Glutamatergic neuron (in vitro differentiated cells): ENCODE data around the gene GLYR1. TPM values are rescaled to one million over a fixed set of nuclear protein-coding genes. Genes with fewer than 3 reads are reported as not detected.

ENCODE experiments used
- DNase-seq: peaks from one replicate; pipeline ENCODE4 v3.0.0; 2022
- H3K27ac Mint-ChIP-seq: one replicate; pipeline ENCODE4 v1.8.0; 2020; ENCODE audit warnings: mild to moderate bottlenecking, mixed read lengths, inconsistent platforms; ENCODE audit not compliant: unreplicated experiment
- H3K27me3 Mint-ChIP-seq: one replicate; pipeline ENCODE4 v1.8.0; 2020; ENCODE audit warnings: mild to moderate bottlenecking, moderate library complexity, mixed read lengths, inconsistent platforms; ENCODE audit not compliant: unreplicated experiment
- H3K36me3 Mint-ChIP-seq: one replicate; pipeline ENCODE4 v1.8.0; 2020; ENCODE audit warnings: mild to moderate bottlenecking, mixed read lengths, inconsistent platforms; ENCODE audit not compliant: unreplicated experiment
- H3K4me1 Mint-ChIP-seq: one replicate; pipeline ENCODE4 v1.8.0; 2020; ENCODE audit warnings: mild to moderate bottlenecking, low read depth, mixed read lengths, inconsistent platforms; ENCODE audit not compliant: unreplicated experiment
- H3K4me3 Mint-ChIP-seq: one replicate; pipeline ENCODE4 v1.8.0; 2020; ENCODE audit warnings: mild to moderate bottlenecking, mixed read lengths, inconsistent platforms; ENCODE audit not compliant: unreplicated experiment
- H3K9me3 Mint-ChIP-seq: one replicate; pipeline ENCODE4 v1.8.0; 2020; ENCODE audit warnings: mild to moderate bottlenecking, moderate library complexity, mixed read lengths, inconsistent platforms; ENCODE audit not compliant: unreplicated experiment
- CTCF ChIP-seq: fragments of 200-600 bp; sonication (generic); IDR thresholded peaks from one replicate; pipeline ENCODE4 v1.5.0; 2021; ENCODE audit not compliant: partially characterized antibody, unreplicated experiment
- total RNA-seq: library from RNA; stranded (reverse); fragmentation: NEBNext Ultra II Directional; extraction: Animal tissue kit (Norgen Biotek cat#: 25700); gene quantifications from one replicate; pipeline ENCODE4 v1.2.1, GENCODE V29; 2021; ENCODE audit not compliant: unreplicated experiment

GLYR1 gene
- total RNA-seq, 1 donor from 2014 or later, result 133 TPM

- no peak overlapping the region for H3K27ac Mint-ChIP-seq
- DNase-seq, result no peak
- peaks cover 8% of the 10 kb centered on the region for H3K9me3 Mint-ChIP-seq
- no peak for TF ChIP-seq CTCF
- no peak overlapping the region for H3K4me3 Mint-ChIP-seq
- peaks cover 4% of the 10 kb centered on the region for H3K36me3 Mint-ChIP-seq
- peaks cover 11% of the 10 kb centered on the region for H3K4me1 Mint-ChIP-seq
- peaks cover 3% of the 10 kb centered on the region for H3K27me3 Mint-ChIP-seq
These were observed 23.1 kb upstream of the GLYR1 start for GRCh38 chr16:4870138-4870671.

GRCh38 chr16:4869147-4869805 is 22.2 kb upstream of the GLYR1 start:
- H3K9me3 Mint-ChIP-seq, result peaks cover 8% of the 10 kb centered on the region
- TF ChIP-seq CTCF, result no peak
- peaks cover 3% of the 10 kb centered on the region for H3K27me3 Mint-ChIP-seq
- H3K36me3 Mint-ChIP-seq, result no peaks in the 10 kb centered on the region
- no peak for DNase-seq
- peaks cover 11% of the 10 kb centered on the region for H3K4me1 Mint-ChIP-seq
- peak overlapping the region; percentile 34 for H3K27ac Mint-ChIP-seq
- H3K4me3 Mint-ChIP-seq, result no peak overlapping the region

GRCh38 chr16:4868535-4868934 is 21.4 kb upstream of the GLYR1 start:
- TF ChIP-seq CTCF, result no peak
- Mint-ChIP-seq H3K36me3 (no peaks in the 10 kb centered on the region), H3K27ac (peak overlapping the region; percentile 16), H3K27me3 (peaks cover 3% of the 10 kb centered on the region), H3K4me1 (peaks cover 11% of the 10 kb centered on the region), H3K4me3 (no peak overlapping the region), H3K9me3 (peaks cover 8% of the 10 kb centered on the region)
- DNase-seq, result no peak

DNA sequence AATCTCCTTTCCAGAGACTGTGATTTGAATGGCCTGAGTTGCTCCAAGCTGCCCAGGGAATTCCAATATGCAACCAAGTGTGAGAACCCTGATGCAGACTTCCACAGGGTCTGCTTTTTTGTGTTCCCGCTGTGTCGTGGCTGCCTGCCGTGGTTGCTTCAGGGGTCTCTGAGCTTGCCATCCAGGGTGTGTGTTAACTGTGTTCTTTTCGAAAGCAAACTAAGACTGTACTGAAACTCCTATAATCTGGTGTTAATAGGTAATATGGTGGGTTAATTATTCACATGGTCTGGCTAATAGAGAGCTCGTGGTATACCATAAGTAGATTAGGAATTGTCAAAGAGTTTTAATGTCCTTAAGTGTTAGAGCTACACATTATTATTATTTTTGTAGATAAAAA is 20.9 kb upstream of the GLYR1 start:
- no peak for TF ChIP-seq CTCF
- Mint-ChIP-seq H3K4me1 (peaks cover 11% of the 10 kb centered on the region), H3K9me3 (peaks cover 8% of the 10 kb centered on the region), H3K27ac (no peak overlapping the region), H3K4me3 (no peak overlapping the region), H3K27me3 (peaks cover 3% of the 10 kb centered on the region), H3K36me3 (no peaks in the 10 kb centered on the region)
- no peak for DNase-seq

GRCh38 chr16:4866586-4866985 is 19.5 kb upstream of the GLYR1 start:
- no peak overlapping the region for H3K27ac Mint-ChIP-seq
- H3K4me1 Mint-ChIP-seq, result peaks cover 11% of the 10 kb centered on the region
- no peak for TF ChIP-seq CTCF
- no peak overlapping the region for H3K4me3 Mint-ChIP-seq
- peaks cover 8% of the 10 kb centered on the region for H3K9me3 Mint-ChIP-seq
- no peaks in the 10 kb centered on the region for H3K36me3 Mint-ChIP-seq
- no peak for DNase-seq
- peaks cover 3% of the 10 kb centered on the region for H3K27me3 Mint-ChIP-seq
